AG09319 (cell line): Measurements from ENCODE around the gene ARHGAP10.

ENCODE experiments used
- DNase-seq: peaks from one replicate; pipeline ENCODE4 v3.0.0-alpha.2; 2010; ENCODE audit warnings: low read depth; ENCODE audit errors: extremely low read depth
- CTCF ChIP-seq: IDR thresholded peaks from 2 replicates; pipeline ENCODE4 v1.5.1; 2011; ENCODE audit warnings: low read depth, mild to moderate bottlenecking, inconsistent platforms, low read length, moderate library complexity

Gene ARHGAP10

DNA sequence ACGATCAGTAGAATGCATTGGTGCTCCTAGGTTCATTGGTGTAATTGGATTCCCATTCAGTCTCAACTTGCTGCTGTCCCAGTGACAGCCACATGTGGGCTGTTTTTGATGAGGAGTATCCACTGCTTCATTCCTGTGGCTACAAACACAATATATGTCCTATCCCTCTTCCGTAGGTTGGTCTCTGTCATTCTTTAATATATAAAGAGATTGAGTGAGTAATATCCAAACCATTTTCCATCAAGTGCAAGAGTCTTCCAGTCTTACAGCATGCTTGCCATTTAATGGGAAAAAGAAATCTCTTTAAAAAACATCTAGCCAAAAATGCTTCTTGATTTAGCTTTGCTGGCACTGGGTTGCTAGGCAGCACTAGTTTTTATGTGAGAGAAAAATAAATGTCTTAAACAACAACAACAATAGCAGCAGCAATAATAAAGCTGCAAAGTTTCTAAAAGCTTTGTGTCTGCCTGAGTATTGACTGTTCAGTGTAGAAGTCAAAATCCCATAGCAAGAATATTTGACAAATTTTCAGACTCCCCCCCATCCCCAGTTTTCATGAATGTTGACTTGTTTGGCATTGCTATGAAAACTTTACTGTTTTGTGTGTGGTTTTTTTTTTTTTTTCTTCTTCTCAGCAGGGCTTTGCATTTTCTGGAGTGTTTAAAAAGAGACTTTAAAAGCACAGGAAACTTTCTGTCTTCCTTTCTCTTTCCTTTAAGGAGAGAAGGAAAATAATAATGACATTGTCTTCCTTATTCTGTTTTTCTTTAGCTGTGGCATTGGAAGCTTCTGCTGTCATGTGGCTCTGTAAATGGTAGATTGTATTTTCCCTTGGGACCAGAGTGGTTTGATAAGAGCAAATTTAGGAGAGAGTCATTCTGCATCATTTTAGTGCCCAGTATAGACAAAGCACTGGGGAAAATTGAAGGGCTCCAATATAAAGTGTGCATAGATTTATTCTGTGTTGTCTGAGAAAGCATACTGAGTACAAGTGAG is 244.3 kb downstream of the ARHGAP10 start:
- no peak for DNase-seq
- TF ChIP-seq CTCF: no peak

- TF ChIP-seq CTCF: no peak
- no peak for DNase-seq
Measured at GRCh38 chr4:147980586-147980985, 248.7 kb downstream of the ARHGAP10 start.

DNA sequence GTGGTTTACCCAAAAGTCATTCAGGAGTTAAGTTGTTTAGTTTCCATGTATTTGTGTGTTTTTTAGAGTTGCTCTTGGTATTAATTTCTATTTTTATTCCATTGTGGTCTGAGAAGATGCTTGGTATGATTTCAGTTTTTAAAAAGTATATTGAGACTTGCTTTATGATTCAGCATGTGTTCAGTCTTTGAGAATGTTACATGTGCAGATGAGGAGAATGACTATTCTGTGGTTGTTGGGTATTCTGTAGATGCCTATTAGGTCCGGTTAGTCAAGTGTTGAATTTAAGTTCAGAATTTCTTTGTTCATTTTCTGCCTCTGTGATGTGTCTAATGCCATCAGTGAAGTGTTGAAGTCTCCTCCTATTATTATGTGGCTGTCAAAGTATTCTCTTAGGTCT is 249.4 kb downstream of the ARHGAP10 start:
- DNase-seq: no peak
- no peak for TF ChIP-seq CTCF

DNA sequence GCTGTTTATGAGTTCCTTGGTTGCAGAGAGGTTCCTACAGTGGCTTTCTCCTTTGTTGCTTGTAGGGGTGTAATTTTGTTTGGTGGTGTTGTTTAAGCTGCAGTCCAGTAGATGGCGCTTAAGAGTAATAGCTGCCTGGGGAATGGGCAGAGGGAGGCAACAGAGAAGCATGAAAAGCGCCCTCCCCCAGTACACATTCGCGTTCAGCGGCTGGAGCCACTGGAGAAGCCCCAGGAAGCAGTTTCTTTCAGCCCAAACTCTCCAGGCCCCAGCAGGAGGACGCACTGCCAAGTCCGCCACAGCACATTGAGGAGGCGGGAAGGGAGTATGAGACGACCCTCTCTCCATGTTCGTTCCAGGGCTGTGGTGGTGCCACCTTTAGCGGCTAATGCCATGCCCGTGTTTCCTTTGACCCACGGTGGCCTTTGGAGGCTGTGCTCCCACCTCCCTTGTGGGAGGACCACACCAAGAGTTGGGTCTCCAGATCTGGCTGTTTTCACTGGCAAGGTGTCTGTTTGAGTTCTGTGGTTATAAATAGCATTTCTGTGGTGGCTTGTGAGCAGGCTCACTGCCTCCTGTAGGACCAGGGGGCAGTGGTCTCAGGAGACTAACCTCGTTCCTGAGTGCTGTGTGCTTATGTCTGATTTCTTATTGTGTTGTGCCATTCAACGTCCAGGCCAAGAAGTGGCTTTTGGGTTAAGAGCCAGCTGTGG is 252.3 kb downstream of the ARHGAP10 start:
- TF ChIP-seq CTCF: peak; percentile 77
- DNase-seq: no peak

GRCh38 chr4:147984778-147985138 is 252.9 kb downstream of the ARHGAP10 start:
- DNase-seq: no peak
- no peak for TF ChIP-seq CTCF

DNA sequence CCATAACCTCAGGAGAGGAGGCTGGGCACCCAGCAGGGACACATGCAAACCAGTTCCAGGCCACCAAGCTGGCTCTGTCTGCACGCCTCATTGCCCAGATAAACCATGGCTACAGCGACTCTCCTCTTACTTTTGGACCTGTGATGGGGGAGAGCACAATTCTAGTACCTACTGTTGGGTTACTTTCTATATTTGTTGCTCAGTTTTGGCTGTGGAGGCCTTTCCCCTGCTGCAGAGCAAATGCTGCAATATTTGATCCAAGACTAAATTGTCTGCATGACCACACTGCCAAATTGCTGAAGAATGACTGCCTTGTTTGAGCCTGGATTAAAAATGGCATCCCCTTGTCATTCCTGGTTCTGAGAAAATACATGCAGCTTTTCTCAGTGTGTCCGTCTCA is 253.5 kb downstream of the ARHGAP10 start:
- DNase-seq: no peak
- no peak for TF ChIP-seq CTCF

- DNase-seq: no peak
- no peak for TF ChIP-seq CTCF
Measured at GRCh38 chr4:147987252-147987651, 255.4 kb downstream of the ARHGAP10 start.
